CD4-positive, CD25-positive, alpha-beta regulatory T cell (primary cell): Measurements from ENCODE around the gene PABPC4L. TPM values are rescaled to one million over a fixed set of nuclear protein-coding genes. Genes with fewer than 3 reads are reported as not detected.

Experiments
- ATAC-seq, 2 donors: fragments of 150-1000 bp; cut with Tn5 transposase; one replicate each; pipeline ENCODE4 v1.10.0; 2021; ENCODE audit warnings: low read depth in 2 of 2, moderate number of reproducible peaks in 2 of 2, moderate library complexity in 1 of 2
- DNase-seq, 3 donors: peaks; one replicate each; pipeline versions ENCODE4 v3.0.0 to v3.0.0-alpha.2; 2012 to 2022; ENCODE audit warnings: mixed read lengths in 1 of 3
- H3K27ac ChIP-seq: one replicate; pipeline ENCODE4 v1.7.0; 2013; ENCODE audit warnings: mild to moderate bottlenecking, low read length; ENCODE audit not compliant: insufficient read depth, poor library complexity, severe bottlenecking
- H3K27me3 ChIP-seq: one replicate; pipeline ENCODE4 v1.7.0; 2013; ENCODE audit warnings: low read length; ENCODE audit not compliant: control insufficient read depth, insufficient read depth
- H3K36me3 ChIP-seq: one replicate; pipeline ENCODE4 v1.7.0; 2013; ENCODE audit warnings: mild to moderate bottlenecking, low read length, moderate library complexity; ENCODE audit not compliant: control insufficient read depth, insufficient read depth
- H3K4me1 ChIP-seq: 2 replicates; pipeline ENCODE4 v1.7.0; 2013; ENCODE audit warnings: mild to moderate bottlenecking, low read length; ENCODE audit not compliant: insufficient read depth, control insufficient read depth, poor library complexity, severe bottlenecking
- H3K4me3 ChIP-seq: one replicate; pipeline ENCODE4 v1.7.0; 2013; ENCODE audit warnings: low read depth, mild to moderate bottlenecking, low read length, moderate library complexity
- H3K9me3 ChIP-seq, 2 experiments: 1 replicate in 1 of 2; 2 replicates in 1 of 2; pipeline ENCODE4 v1.7.0; 2013; ENCODE audit warnings: low read length in 2 of 2, mild to moderate bottlenecking in 1 of 2, moderate library complexity in 1 of 2; ENCODE audit not compliant: control insufficient read depth in 2 of 2
- H3K27ac Mint-ChIP-seq, 3 donors: one replicate each; pipeline ENCODE4 v1.8.0; 2020 to 2022; ENCODE audit warnings: mild to moderate bottlenecking in 3 of 3, mixed read lengths in 3 of 3, moderate library complexity in 2 of 3
- H3K27me3 Mint-ChIP-seq: one replicate; pipeline ENCODE4 v1.8.0; 2022; ENCODE audit warnings: mild to moderate bottlenecking, mixed read lengths
- H3K36me3 Mint-ChIP-seq: one replicate; pipeline ENCODE4 v1.8.0; 2020; ENCODE audit warnings: mixed read lengths
- H3K4me1 Mint-ChIP-seq, 4 donors: one replicate each; pipeline ENCODE4 v1.8.0; 2020 to 2022; ENCODE audit warnings: mixed read lengths in 4 of 4, mild to moderate bottlenecking in 1 of 4
- H3K4me3 Mint-ChIP-seq, 4 donors: one replicate each; pipeline ENCODE4 v1.8.0; 2020 to 2022; ENCODE audit warnings: mild to moderate bottlenecking in 4 of 4, mixed read lengths in 4 of 4, moderate library complexity in 3 of 4
- H3K9me3 Mint-ChIP-seq, 7 donors: one replicate each; pipeline ENCODE4 v1.8.0; 2020 to 2022; ENCODE audit warnings: mixed read lengths in 7 of 7, mild to moderate bottlenecking in 3 of 7, moderate library complexity in 2 of 7
- polyA plus RNA-seq, 4 donors: library from polyadenylated mRNA; unstranded; fragments of 300-500 nt; fragmentation: Illumina TruSeq; gene quantifications; one replicate each; pipeline ENCODE4 v1.2.3, GENCODE V29; 2021
- total RNA-seq: library from RNA; stranded (reverse); gene quantifications from one replicate; pipeline ENCODE4 v1.2.3, GENCODE V29; 2022

PABPC4L gene
- total and polyA plus RNA-seq, 5 donors from 2014 or later, result not detected

- DNase-seq (no peak), ATAC-seq (no peak)
- no peaks in the 10 kb centered on the region for H3K4me1 ChIP-seq
- H3K36me3 ChIP-seq, result no peaks in the 10 kb centered on the region
- H3K4me3 Mint-ChIP-seq, result no peak overlapping the region
- H3K27me3 ChIP-seq, result no peaks in the 10 kb centered on the region
- H3K27ac Mint-ChIP-seq, result no peak overlapping the region
- no peak overlapping the region for H3K4me3 ChIP-seq
- no peaks in the 10 kb centered on the region for H3K36me3 Mint-ChIP-seq
- no peaks in the 10 kb centered on the region for H3K27me3 Mint-ChIP-seq
- peaks cover 0 to 17% (median 8%) of the 10 kb centered on the region in 7 donors for H3K9me3 Mint-ChIP-seq
- H3K9me3 ChIP-seq, result peaks cover 0 to 4% of the 10 kb centered on the region in 2 experiments
- no peak overlapping the region for H3K27ac ChIP-seq
- no peaks in the 10 kb centered on the region for H3K4me1 Mint-ChIP-seq
Observed at GRCh38 chr4:134202166-134202956, 772 bp upstream of the PABPC4L start.

- ATAC-seq (no peak), DNase-seq (no peak)
- Histone ChIP-seq H3K4me3 (no peak overlapping the region), H3K27me3 (no peaks in the 10 kb centered on the region), H3K27ac (no peak overlapping the region), H3K4me1 (no peaks in the 10 kb centered on the region), H3K36me3 (no peaks in the 10 kb centered on the region), H3K9me3 (no peaks in the 10 kb centered on the region)
- Mint-ChIP-seq H3K4me3 (no peak overlapping the region), H3K27me3 (no peaks in the 10 kb centered on the region), H3K36me3 (no peaks in the 10 kb centered on the region), H3K27ac (no peak overlapping the region), H3K4me1 (no peaks in the 10 kb centered on the region), H3K9me3 (peaks cover 0 to 9% (median 5%) of the 10 kb centered on the region in 7 donors)
Observed at GRCh38 chr4:134200811-134201215, 776 bp downstream of the PABPC4L start.

- Mint-ChIP-seq H3K4me3 (no peak overlapping the region), H3K4me1 (no peaks in the 10 kb centered on the region), H3K9me3 (peaks cover under 1 to 19% (median 9%) of the 10 kb centered on the region in 7 donors), H3K27ac (no peak overlapping the region), H3K27me3 (no peaks in the 10 kb centered on the region), H3K36me3 (no peaks in the 10 kb centered on the region)
- Histone ChIP-seq H3K27me3 (no peaks in the 10 kb centered on the region), H3K27ac (no peak overlapping the region), H3K9me3 (peaks cover 2 to 6% of the 10 kb centered on the region in 2 experiments), H3K4me1 (no peaks in the 10 kb centered on the region), H3K36me3 (no peaks in the 10 kb centered on the region), H3K4me3 (no peak overlapping the region)
- no peak for ATAC-seq
- DNase-seq, result no peak
Observed at GRCh38 chr4:134189949-134190348, 11.6 kb downstream of the PABPC4L start.

GRCh38 chr4:134189480-134189879, 12.1 kb downstream of the PABPC4L start:
- Mint-ChIP-seq H3K9me3 (peaks cover 2 to 19% (median 9%) of the 10 kb centered on the region in 7 donors), H3K27me3 (no peaks in the 10 kb centered on the region), H3K4me3 (no peak overlapping the region), H3K4me1 (no peaks in the 10 kb centered on the region), H3K27ac (no peak overlapping the region), H3K36me3 (no peaks in the 10 kb centered on the region)
- Histone ChIP-seq H3K4me3 (no peak overlapping the region), H3K9me3 (peaks cover 2 to 6% of the 10 kb centered on the region in 2 experiments), H3K27ac (no peak overlapping the region), H3K36me3 (no peaks in the 10 kb centered on the region), H3K27me3 (no peaks in the 10 kb centered on the region), H3K4me1 (no peaks in the 10 kb centered on the region)
- DNase-seq, result no peak
- ATAC-seq, result no peak

GRCh38 chr4:134178706-134179105, 22.9 kb downstream of the PABPC4L start:
- H3K9me3 ChIP-seq, result peaks cover 0 to 4% of the 10 kb centered on the region in 2 experiments
- H3K27me3 ChIP-seq, result no peaks in the 10 kb centered on the region
- DNase-seq, result no peak
- peaks cover 2 to 39% (median 11%) of the 10 kb centered on the region in 7 donors for H3K9me3 Mint-ChIP-seq
- H3K4me3 Mint-ChIP-seq, result no peak overlapping the region
- H3K36me3 Mint-ChIP-seq, result no peaks in the 10 kb centered on the region
- H3K27ac ChIP-seq, result no peak overlapping the region
- no peak for ATAC-seq
- H3K36me3 ChIP-seq, result no peaks in the 10 kb centered on the region
- no peaks in the 10 kb centered on the region for H3K27me3 Mint-ChIP-seq
- H3K27ac Mint-ChIP-seq, result no peak overlapping the region
- H3K4me1 ChIP-seq, result no peaks in the 10 kb centered on the region
- no peak overlapping the region for H3K4me3 ChIP-seq
- H3K4me1 Mint-ChIP-seq, result no peaks in the 10 kb centered on the region

GRCh38 chr4:134174271-134174670, 27.3 kb downstream of the PABPC4L start:
- Histone ChIP-seq H3K9me3 (peaks cover 0 to 4% of the 10 kb centered on the region in 2 experiments), H3K36me3 (no peaks in the 10 kb centered on the region), H3K4me3 (no peak overlapping the region), H3K27ac (no peak overlapping the region), H3K4me1 (no peaks in the 10 kb centered on the region), H3K27me3 (no peaks in the 10 kb centered on the region)
- H3K36me3 Mint-ChIP-seq, result no peaks in the 10 kb centered on the region
- H3K27ac Mint-ChIP-seq, result no peak overlapping the region
- H3K9me3 Mint-ChIP-seq, result peaks cover 0 to 25% (median 5%) of the 10 kb centered on the region in 7 donors
- no peaks in the 10 kb centered on the region for H3K4me1 Mint-ChIP-seq
- H3K27me3 Mint-ChIP-seq, result no peaks in the 10 kb centered on the region
- no peak overlapping the region for H3K4me3 Mint-ChIP-seq
- DNase-seq (no peak), ATAC-seq (no peak)

- H3K27me3 Mint-ChIP-seq, result no peaks in the 10 kb centered on the region
- no peak for DNase-seq
- no peak for ATAC-seq
- no peaks in the 10 kb centered on the region for H3K36me3 Mint-ChIP-seq
- no peaks in the 10 kb centered on the region for H3K27me3 ChIP-seq
- H3K27ac Mint-ChIP-seq, result no peak overlapping the region
- H3K4me1 ChIP-seq, result no peaks in the 10 kb centered on the region
- H3K27ac ChIP-seq, result no peak overlapping the region
- H3K9me3 Mint-ChIP-seq, result peaks cover 0 to 31% (median 5%) of the 10 kb centered on the region in 7 donors
- no peak overlapping the region for H3K4me3 ChIP-seq
- H3K36me3 ChIP-seq, result no peaks in the 10 kb centered on the region
- no peaks in the 10 kb centered on the region for H3K4me1 Mint-ChIP-seq
- peaks cover 4 to 12% of the 10 kb centered on the region in 2 experiments for H3K9me3 ChIP-seq
- H3K4me3 Mint-ChIP-seq, result no peak overlapping the region
Observed at GRCh38 chr4:134160211-134160610, 41.4 kb downstream of the PABPC4L start.

GRCh38 chr4:134154097-134154496, 47.5 kb downstream of the PABPC4L start:
- ATAC-seq, result no peak
- H3K4me3 ChIP-seq, result no peak overlapping the region
- H3K27ac Mint-ChIP-seq, result no peak overlapping the region
- H3K27me3 ChIP-seq, result no peaks in the 10 kb centered on the region
- no peaks in the 10 kb centered on the region for H3K4me1 Mint-ChIP-seq
- H3K4me1 ChIP-seq, result no peaks in the 10 kb centered on the region
- H3K36me3 ChIP-seq, result no peaks in the 10 kb centered on the region
- no peaks in the 10 kb centered on the region for H3K27me3 Mint-ChIP-seq
- H3K4me3 Mint-ChIP-seq, result no peak overlapping the region
- no peaks in the 10 kb centered on the region for H3K9me3 ChIP-seq
- H3K36me3 Mint-ChIP-seq, result no peaks in the 10 kb centered on the region
- DNase-seq, result no peak
- no peak overlapping the region for H3K27ac ChIP-seq
- peaks cover 0 to 13% (median 2%) of the 10 kb centered on the region in 7 donors for H3K9me3 Mint-ChIP-seq
